Measurements from ENCODE around the gene KIRREL3.

The KIRREL3 gene

GRCh38 chr11:126738295-126739031, 262.1 kb downstream of the KIRREL3 start:
- DNase-seq (ENCODE audit: low spot score): no peak

DNA sequence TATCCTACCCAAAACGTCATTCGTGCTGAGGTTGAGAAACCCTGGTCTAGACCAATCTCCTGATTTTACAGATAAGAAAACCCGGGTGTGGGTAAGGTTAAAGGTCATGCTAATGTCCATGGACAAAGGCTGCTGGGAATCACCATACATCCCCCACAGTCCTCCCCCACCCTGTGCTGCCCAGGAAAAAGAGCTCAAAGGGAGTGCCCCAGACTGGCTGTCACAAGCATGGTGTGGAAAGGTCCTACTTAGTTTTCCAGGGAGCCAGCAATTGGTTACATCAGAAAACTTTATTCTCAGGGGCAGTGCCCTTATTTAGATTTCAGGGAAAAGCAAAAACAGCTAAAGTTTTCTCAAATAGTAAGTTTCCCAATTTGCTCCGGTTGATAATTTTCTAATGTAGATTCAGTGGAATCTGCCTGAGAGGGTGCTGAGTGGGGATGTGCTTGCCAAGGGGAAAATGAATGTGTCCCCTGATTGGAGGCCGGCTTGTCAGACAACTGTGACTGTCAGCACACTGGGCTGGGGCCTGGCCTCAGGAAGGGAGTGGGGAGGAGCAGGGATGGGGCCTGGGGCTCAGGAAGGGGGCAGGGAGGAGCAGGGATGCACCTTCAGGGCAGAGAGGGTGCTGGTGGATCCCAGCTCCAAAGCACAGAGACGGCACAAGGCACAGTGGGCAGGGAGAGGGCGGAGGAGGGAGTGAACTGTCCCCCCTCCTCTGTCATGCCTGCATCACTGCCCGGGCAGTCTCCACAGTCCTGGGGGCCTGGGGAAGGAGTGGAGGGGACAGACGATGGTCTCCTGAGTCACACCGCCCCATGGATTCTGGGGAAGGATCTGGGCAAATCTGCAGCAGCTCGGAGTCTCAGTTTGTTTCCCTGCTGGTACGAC, 263.6 kb downstream of the KIRREL3 start:
- DNase-seq (ENCODE audit: low spot score): no peak

GRCh38 chr11:126734752-126735151, 265.8 kb downstream of the KIRREL3 start:
- DNase-seq (ENCODE audit: low spot score): no peak

DNA sequence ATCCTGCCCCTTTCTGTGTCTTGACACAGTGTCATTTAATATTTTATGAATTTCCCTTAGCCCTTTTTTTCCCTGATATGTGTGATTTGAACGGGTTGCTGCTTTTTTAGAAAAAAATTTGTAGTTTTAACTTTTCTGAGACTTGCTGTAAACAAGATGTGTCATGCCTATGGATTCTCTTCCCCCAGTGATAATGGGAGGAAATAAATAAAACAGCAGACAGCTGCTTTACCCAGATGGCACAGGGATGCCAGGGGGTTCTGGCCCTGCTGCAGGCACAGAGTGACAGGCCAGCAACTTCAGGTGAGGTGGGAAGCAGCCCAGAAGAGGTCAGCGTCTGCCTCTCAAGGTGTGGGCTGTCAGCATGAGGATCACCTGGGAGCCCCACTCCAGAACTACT, 266.9 kb downstream of the KIRREL3 start:
- no peak for DNase-seq (ENCODE audit: low spot score)

DNA sequence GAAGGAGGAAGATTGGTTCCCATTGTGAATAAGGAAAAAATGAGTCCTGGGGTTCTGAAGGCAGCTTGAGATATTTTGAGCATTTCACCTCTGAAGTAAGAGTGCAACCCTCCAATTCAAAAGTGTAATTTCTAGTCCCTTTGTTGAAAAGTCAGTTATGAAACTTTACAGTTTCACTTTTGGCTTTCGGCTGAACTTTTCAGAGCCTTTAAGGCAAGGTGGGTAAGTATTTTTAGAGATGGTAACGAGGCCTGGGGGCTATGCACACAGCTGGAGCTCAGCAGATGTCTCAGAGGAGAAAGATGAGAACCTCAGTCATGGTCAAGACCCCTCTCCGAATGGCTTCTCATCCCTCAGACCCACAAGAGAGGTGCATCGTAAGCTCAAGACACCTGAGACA, 267.6 kb downstream of the KIRREL3 start:
- no peak for DNase-seq (ENCODE audit: low spot score)

- no peak for DNase-seq (ENCODE audit: low spot score)
Measured at GRCh38 chr11:126731576-126732142, 268.9 kb downstream of the KIRREL3 start.

DNA sequence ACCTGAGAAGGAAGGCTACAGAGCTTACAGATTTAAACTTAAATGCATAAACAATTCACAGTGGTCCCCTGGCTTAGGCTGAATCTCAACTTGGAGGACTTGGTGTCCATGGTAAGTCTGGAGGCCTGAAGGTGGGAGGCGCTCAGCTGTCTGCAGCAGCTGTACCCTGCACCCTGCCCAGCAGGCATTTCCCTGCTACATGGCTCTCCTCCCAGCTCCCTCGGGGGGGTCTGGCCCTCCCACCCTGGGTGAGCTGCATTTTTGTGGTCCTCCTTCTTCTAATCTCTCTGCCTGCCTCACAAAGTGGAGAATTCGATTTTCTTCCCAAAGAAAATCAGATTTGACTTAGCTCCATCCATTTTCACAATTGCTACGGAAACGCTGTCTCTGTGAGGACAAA, 273.2 kb downstream of the KIRREL3 start:
- no peak for DNase-seq (ENCODE audit: low spot score)

GRCh38 chr11:126725521-126725920, 275.0 kb downstream of the KIRREL3 start:
- DNase-seq (ENCODE audit: low spot score): no peak

GRCh38 chr11:126725043-126725442, 275.5 kb downstream of the KIRREL3 start:
- DNase-seq (ENCODE audit: low spot score): no peak

DNA sequence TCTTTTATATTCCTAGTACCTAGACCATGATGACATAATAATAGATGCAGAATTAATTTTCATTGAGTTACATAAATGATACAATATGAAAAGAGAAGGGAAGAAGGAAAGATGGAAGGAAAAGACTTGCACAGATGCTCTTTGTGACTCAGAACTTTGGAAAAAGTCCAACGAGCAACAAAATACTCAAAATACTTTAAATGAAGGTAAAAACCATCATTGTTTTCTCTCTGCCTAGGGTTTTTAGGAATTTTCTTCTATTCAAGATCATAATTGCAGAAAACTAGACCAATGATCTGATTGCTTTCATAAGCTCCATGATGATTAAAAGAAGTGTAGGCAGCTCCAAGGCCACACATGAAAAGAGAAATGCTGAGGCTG, 276.9 kb downstream of the KIRREL3 start:
- no peak for DNase-seq (ENCODE audit: low spot score)

GRCh38 chr11:126722956-126723664, 277.5 kb downstream of the KIRREL3 start:
- DNase-seq (ENCODE audit: low spot score): no peak

- no peak for DNase-seq (ENCODE audit: low spot score)
Measured at GRCh38 chr11:126722006-126722736, 278.4 kb downstream of the KIRREL3 start.

- DNase-seq (ENCODE audit: low spot score): no peak
Measured at GRCh38 chr11:126720539-126721235, 279.9 kb downstream of the KIRREL3 start.

DNA sequence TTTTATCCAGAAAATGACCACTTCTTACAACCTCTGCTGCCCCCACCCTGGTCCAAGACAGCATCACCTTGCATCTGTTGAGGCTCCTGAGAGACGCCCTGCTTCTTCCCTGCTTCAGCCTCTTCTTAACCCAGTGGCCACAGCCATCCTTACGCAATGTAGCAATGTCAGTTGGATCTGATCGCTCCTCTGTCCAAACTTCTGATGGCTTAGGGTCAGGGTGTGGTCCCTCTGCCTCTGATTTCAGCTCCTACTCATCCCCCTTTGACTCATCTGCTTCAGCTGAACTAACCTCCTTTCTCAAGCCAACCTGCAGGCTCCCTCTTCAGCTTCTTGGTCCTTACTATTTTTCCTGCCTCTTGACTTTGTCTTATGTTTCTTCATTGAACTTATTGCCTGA, 280.8 kb downstream of the KIRREL3 start:
- DNase-seq (ENCODE audit: low spot score): no peak

DNA sequence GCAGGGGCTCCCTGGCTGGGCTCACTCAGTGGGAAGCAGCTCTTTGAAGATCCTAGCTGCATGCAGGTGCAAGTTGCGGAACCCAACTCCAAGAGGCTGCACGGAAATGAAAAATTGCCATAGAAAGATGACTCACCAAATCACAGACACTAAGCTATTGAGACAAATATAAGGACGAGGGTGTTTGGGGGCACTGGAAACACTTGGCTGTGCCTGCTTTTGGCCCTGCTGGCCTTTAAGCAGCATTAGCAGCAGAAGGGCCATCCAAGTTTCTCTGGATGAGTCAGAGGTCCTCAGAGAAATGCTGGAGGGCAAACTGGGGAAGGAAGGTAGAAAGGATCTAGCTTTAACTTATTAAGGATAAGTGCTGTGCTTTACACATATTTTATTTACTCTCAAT, 282.3 kb downstream of the KIRREL3 start:
- DNase-seq (ENCODE audit: low spot score): peak; percentile 62

DNA sequence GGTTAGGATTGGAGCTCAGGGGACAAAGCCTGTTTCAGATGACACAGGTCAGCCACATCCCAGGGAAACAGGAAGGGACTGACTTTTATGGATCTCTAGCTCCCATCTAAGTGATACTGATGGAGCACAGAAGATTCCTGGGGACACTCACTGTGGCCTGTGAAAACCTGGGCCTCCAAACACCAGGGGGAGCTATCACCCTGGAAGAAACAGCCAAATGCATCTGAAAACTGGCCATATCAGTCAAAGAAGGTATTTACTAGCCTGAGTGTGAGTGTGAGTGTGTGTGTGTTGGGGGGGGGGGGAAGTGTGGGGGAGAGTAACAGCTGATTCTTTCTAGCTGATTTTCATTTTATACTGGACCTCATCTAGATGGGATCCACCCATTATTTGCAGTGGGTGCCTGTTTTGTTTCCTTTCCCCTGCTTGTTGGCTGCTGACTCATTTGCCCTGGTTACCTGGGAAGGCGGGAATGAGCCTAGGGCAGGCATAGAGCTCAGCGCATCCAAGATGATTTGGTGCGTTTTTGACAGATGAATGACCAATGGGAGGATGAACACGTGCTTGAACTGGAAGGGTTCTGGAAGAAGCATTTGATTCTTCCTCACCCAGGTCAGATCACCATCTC, 284.0 kb downstream of the KIRREL3 start:
- DNase-seq (ENCODE audit: low spot score): peak; percentile 45

GRCh38 chr11:126713806-126714205, 286.8 kb downstream of the KIRREL3 start:
- no peak for DNase-seq (ENCODE audit: low spot score)

DNA sequence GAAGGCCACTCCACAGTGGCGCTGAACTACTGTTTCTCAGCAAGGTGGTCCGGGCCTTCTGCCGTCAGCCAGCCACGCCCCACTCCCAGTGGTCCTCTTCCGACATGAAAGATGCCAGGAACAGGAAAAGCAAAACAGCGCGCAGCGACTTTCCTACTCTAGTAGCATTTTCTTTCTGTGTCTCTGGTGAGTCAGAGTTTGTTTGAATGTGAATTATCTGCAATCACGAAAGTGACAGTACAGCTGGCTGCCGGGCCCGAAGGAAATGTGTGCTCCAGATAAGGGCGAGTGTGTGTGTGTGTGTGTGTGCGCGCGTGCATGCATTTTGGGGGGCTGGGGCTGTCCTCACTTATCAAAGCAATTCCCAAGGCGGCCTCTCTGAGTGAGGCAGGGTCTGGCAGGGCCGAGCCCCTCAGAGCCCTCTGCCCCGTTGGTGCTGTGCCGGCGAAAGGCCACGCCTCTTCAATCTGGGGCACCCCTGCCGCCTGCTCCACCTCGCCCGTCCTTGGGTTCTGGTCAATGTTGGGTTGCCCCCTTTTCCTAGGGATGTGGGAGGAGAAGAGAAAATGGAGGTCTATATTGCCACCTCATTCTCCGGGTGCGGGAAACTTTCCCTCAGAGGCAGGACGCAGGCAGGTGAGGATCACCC, 288.5 kb downstream of the KIRREL3 start:
- no peak for DNase-seq (ENCODE audit: low spot score)

DNA sequence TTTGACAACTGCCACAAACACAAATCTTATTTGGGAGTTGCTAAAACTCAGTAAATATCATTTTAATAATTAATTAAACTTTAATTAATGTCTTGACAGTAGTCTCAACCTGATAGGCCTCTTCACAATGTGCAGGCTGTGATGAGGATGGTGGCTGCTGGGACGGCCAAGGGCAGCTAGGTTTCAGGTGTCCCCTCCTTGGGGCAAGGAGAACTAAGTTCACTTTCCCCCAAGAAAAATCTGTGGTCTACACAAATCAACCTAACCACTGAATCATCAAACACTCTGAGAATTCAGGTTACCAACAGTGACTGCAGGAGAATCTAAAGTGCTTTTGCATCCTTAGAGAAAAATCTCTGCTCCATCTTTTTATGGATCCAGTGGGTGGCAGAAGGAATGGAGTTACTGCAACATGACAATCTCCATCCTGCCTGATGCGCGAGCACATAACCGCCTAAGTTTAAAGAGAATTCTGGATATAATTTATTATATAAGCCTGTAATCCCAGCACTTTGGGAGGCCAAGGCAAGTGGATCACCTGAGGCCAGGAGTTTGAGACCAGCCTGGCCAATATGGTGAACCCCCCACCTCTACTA, 289.7 kb downstream of the KIRREL3 start:
- DNase-seq (ENCODE audit: low spot score): no peak

DNA sequence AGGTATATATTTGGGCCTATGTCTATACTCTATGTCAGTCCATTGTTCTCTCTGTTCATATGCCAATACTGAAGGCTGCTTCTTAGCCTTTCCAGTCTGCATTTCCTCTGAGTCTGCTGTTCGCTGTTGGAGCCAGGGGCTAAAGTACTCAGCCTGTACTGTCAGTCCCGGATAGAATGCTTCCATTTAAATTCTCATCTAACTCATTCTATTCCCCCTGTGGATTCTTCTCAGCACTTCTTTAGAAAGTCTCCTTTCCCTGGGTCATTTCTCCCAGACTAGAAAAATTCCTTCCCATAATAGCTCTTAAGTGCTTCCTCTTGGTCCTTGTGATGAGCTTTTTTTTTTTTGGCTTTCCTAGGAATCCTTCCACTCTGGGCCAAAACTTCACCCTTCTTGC, 293.1 kb downstream of the KIRREL3 start:
- no peak for DNase-seq (ENCODE audit: low spot score)
